Breast epithelium (tissue), 3 donors: Measurements from ENCODE around the gene ME2.

Experiments
- CTCF ChIP-seq, 3 donors: fragments of 450-650 bp; IDR thresholded peaks; one replicate each; pipeline ENCODE4 v1.5.1; 2016 to 2017; ENCODE audit warnings: antibody characterized with exemption in 3 of 3, mild to moderate bottlenecking in 3 of 3, moderate library complexity in 3 of 3
- POLR2A ChIP-seq: fragments of 450-650 bp; IDR thresholded peaks from one replicate; pipeline ENCODE4 v1.6.1; 2016; ENCODE audit warnings: antibody characterized with exemption, mild to moderate bottlenecking, moderate library complexity

DNA sequence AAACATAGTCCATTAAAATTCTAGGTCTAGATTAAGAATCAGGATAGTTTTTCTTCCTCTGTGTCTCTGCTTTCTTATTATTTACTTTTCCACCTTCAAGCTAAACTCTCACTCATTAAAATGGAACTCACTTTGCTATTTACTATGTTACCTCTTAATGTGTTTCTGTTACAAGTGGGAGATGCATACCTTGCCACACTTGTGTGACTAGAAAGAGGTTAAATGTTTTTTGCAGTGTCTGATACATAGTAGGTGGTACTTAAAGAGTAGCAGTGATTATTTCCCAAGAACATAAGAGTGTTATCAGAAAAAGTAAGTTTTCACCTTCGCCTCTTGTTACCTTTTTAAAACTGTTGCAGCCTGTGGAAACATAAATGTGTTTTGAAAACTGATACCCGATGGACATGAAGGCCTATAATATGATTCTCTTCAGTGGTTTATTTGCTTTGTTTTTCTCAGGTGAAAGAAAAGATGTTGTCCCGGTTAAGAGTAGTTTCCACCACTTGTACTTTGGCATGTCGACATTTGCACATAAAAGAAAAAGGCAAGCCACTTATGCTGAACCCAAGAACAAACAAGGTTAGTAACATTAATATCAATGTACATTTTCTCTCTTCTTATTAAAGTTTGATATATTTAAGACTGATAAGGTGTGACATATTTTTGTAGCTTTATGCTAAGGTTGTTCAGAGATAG lies 16.6 kb downstream of the ME2 start:
- TF ChIP-seq POLR2A (no peak), CTCF (IDR thresholded peaks at IDR 0.05) (no peak)
